ENCODE data around the gene HOPX.
"Not testable (repeated sequence)": the region's sequence is repeated elsewhere in the genome, so short reads cannot be mapped to it uniquely, and the experiment has no call there.

The HOPX gene

GRCh38 chr4:56654238-56654632 is 26.9 kb downstream of the HOPX start:
- DNase-seq (ENCODE audit: low read depth, low spot score): no peak

DNA sequence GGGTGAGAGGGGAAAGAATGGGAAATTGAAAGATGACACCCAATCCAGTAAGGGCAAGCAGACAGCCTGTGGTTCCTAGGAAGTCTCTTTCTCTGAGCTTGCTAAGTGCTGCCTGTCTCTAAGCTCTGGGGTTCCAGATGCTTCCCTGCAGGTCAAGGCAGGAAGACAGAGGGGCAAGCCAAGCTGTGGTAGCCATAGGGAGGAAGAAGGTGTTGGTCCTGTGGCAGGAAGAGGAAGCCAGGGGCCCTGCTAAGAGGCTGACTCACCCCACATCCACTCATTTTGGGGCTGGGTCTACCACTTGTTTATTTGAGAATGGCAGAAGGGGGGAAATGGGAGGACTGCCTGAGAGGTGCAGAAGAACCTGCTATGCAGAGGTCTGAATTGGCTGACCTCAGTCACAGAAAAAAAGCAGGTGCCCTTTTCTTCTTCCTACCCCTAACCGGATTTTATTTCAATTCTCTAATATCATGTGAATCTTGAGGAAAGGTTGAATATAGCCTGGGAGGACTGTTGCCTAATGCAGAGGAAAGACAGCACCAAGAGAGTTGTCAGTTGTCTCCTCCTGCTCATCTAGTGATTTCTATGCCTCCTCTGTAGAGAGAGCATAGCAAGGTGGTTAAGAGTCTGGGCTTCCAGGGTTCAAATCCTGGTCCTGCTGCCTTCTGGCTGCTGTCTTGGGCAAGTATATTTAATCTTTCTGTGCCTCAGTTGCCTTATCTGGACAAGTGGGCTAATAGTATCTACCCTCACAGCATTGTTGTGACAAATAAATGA is 27.4 kb downstream of the HOPX start:
- no peak for DNase-seq (ENCODE audit: low read depth, low spot score)

DNA sequence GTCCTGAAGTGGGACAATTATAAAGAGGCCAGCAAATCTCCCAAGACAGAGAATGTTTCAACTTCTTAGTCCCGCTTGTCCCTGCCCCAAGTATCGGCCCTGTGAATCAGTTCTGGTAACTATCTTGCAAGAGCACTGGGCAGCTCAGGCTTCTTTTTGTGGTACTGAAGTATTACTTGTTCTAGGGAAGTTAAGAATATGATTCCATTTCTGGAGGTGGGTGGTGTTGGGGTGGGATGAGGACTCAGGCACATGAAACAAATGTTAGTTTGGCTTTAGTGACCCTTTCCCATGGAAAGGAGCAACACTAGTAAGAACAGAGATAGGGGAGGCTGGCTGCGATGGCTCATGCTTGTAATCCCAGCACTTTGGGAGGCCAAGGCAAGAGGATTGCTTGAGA is 28.9 kb downstream of the HOPX start:
- no peak for DNase-seq (ENCODE audit: low read depth, low spot score)

DNA sequence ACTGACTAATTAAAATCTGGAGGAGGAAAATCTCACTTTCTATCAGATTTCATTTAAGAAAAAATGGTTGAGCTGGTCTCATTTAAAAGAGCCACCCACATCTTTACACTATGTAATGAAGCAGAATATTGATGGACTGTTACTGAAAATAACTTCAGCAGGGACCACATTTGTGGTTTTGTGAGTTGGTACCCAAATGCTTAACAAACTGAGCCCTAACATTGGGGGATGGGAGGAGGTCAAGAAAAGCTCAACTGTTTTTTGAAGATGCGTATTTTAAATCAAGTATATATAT is 30.1 kb downstream of the HOPX start:
- DNase-seq (ENCODE audit: low read depth, low spot score): no peak

DNA sequence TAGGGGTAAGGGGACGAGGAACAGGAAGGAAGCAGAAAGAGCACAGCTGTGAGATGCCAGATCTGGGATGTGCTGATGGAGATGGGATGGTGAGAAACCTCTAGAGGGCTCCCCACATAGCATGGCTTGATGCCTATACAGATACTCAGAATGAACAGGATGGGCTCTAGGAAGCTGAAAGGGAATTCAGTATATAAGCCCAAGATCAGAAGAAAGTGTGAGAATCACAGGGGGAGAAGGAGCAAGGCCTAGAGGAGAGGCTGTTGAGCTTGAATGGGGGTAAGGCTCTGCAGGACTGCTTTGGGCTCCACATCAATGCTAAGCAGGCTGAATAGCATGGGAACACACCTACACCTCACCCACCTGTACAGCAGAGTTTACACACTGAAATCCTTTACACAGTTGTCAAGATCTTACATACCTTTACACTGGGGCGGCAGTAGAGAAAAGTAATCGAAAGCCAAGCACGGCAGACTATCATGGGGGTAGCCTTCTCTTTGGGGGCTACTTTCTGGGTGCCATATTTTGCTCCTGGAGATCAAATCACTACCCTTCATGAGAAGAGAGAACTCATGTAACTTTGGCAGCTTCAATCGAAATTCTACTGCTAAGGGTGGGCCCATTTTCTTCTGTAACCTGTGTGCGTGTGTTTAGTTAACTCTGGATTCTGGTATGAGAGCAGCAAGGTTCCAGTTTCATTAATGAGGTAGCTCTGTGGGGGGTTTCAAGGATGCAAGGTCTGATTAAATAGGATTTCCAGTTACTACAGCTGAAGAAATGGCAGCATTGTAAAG is 30.6 kb downstream of the HOPX start:
- DNase-seq (ENCODE audit: low read depth, low spot score): no peak

DNA sequence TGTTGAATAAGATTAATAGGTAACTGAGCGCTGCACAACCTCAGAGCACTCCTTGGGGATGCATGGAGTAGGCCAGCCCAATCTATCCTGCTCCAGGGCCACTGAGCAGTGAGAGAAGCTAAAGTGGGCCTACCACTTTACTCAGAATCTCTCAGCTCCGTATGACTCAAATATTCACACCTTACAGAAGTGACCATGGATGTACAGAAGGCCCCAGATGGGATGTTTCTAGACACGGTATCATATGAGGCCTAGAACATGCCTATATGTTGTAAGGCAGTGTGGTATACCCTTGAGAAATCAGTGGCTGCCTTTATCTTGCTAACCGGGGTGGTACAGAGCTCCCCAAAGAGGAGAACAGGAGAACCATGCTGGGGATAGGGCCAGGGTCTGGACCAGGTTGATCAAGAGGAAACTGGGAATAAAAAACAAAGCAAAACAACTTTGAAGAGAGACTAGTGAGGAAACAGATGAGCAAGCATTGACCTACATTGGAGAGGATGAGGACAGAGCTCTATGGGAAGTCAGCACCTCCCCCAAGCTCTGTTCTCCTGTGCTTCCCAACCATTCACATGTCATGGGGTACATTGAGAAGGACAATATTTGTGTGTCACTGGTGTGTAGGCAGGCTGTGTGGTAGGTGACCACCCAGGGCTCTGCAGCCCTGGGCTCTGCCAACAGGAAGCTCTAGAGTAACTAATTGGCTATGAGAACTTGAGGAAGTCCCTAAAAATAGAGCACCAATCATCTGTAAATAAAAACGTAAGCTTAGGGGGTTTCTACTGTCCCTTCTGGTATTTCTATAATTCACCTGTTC is 31.4 kb downstream of the HOPX start:
- no peak for DNase-seq (ENCODE audit: low read depth, low spot score)

DNA sequence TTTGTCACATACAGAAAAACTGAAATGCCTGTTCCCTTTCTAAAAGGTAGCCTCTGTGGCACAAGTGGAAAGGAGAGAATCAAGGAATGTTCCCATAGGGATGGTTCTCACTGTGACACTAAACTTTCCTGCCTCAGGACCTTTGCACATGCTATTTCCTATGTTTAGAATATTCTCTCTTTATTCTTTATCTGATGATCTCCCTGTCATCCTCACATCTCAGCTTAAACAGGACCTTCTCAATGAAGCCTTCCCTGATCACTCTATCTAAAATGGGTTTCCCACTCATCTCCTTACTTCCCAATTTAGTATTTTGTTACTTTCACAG is 32.3 kb downstream of the HOPX start:
- DNase-seq (ENCODE audit: low read depth, low spot score): no peak

DNA sequence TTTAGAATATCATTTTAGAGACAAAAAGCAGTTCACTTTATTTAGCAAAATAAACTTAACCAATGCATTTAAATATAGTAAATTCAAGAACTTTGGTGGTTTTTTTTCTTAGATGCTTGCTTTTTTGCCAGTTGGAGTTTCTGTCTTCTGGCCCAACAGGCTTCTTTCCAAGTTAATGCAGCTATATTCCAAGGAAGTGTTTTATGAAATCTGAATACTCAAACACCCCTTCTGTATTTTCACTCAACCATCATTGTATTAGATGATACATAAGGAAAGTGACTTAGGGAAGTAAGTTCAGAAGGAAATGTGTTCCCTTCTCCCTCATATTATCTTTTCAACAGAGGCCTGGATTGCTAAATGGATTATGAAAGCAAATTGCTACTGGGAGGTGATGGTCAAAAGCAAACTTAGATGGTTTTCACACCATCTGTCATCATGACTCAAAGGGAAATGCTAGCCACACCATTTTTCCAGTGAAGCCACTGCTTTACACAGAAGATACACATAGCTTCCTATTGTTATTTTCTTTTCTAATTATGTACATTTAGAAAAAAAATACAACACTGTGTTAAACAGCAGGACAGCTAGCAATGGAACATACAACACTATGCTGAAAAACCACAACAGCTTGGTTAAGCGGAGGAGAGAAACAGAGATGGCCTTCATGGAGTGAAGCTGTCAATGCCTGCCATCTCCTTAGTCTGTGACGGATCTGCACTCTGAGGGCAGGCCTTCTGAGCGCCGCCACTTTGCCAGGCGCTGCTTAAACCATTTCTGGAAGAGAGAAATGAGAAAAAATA is 32.9 kb downstream of the HOPX start:
- no peak for DNase-seq (ENCODE audit: low read depth, low spot score)

DNA sequence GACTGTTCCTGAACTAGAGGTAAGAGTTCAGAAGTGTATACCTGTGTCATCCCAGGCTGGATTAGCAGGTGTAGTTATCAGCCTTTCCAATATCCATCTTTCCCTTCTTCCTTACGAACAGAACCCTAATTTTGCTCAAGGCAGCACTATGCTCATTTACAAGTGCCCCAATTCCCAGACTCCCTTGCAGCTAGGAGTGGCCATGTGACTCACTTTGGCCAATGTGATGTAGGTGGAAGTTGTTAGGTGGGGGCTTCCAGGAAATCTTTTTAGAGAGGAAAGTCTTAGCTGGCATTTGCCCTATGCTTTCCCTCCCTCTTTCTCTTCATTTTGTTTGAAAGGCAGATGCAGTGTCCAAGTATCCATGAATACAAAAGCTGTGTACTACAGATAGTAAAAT is 34.8 kb downstream of the HOPX start:
- DNase-seq (ENCODE audit: low read depth, low spot score): no peak

- DNase-seq (ENCODE audit: low read depth, low spot score): no peak
Observed at GRCh38 chr4:56643596-56643995, 37.5 kb downstream of the HOPX start.

GRCh38 chr4:56641494-56642051 is 39.5 kb downstream of the HOPX start:
- no peak for DNase-seq (ENCODE audit: low read depth, low spot score)

DNA sequence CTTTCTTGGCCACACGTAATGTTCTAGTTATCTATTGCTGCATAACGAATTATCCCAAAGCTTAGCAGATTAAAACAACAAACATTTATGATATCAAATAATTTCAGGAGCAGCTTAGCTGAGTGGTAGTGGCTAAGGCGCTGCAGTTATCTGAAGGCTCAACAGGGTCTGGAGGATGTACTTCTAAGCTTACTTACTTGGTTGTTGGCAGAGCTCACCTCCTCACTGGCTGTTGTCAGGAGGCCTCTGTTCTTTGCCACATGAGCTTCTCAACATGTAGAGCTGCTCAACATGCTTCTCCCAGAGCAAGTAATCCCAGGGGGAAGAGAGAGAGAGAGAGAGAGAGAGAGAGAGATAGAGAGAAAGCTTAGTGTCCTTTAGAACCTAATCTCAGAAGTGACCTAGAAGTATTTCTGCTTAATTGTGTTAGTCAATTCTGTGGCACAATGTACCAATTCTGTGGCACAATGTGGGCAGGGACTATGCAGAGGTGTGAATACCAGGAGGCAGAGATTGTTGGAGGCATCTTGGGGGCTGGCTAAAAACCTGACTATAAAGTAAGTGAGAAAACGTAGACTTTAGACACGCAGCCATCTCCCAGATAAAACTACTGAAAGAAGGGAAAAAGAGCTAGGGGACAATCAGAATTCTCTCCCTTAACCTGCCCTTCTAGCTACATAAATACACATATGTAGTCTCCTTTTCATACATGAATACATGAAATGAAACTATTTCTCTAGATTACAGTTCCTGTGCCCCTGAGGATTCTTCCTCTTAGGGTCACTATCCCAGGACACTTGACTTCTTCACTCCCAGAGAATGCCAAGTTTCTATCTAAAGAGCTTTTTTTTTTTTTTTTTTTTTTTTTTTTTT is 40.2 kb downstream of the HOPX start:
- no peak for DNase-seq (ENCODE audit: low read depth, low spot score)

DNA sequence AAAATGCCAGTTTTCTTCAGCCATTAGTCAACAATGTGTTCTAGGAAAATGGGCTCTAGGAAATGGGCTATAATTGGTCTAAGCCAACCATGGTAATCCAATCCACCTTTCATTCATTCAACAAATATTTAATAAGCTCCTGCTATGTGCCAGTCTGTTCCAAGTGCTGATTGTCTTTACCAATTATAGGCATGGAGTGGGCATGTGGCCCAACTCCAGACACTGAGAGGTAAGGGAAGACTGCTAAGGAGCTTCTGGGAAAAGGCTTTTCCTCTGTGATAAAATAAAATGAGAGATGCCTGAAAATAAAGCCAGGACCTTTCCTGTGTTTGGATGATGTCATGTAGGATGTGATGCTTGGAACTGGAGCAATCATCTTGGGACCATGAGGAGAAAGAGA is 43.3 kb downstream of the HOPX start:
- DNase-seq (ENCODE audit: low read depth, low spot score): no peak

- no peak for DNase-seq (ENCODE audit: low read depth, low spot score)
Observed at GRCh38 chr4:56637154-56637553, 43.9 kb downstream of the HOPX start.

DNA sequence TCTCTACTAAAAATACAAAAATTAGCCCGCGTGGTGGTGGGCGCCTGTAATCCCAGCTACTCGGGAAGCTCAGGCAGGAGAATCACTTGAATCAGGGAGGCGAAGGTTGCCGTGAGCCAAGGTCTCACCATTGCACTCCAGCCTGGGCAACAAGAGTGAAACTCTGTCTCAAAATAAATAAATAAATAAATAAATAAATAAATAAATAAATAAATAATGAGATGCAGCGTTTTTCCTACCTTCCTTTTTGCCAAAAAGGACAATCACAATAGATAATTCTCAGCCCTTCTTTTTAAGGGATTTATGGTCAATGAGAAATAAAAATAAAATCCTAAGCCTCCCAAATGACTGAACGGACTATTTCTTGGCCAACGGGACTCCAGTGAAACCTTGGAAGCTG is 46.1 kb downstream of the HOPX start:
- DNase-seq (ENCODE audit: low read depth, low spot score): not testable (repeated sequence)

GRCh38 chr4:56633486-56633885 is 47.6 kb downstream of the HOPX start:
- DNase-seq (ENCODE audit: low read depth, low spot score): no peak

DNA sequence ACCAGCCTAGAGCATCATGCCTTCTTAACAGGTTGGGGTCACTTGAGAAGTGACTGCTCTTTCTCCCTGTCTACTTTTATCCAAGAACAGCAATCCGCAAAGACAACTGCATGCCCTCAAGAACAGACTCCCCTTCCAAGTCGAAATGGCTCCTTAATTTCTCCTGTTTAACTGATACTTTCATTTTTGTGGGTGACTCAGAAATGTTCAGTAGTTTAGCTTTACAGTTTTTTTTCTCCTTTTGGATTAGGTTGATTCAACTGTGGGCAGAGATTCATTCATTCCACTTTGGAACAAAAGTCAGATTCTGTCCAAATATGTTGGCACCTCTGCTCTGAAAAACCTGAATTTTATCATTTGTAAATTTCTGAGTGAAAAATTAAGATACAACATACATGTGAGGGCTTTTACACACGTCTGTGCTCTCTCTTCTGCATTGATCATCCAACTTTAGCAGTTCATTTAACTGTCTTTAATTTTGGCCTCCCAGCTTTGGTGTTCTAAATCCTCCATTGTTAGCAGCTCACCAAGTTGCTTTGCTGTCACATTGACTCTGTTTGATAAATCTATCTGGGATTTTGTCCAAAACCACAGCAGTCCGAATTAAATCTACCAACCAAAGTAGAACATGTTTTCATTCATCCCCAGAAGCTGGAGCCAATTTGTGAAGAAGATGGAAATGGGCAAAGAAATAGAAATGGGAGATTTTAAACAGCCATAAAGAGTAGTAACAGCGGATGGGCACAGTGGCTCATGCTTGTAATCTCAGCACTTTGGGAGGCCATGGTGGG is 50.0 kb downstream of the HOPX start:
- no peak for DNase-seq (ENCODE audit: low read depth, low spot score)

- no peak for DNase-seq (ENCODE audit: low read depth, low spot score)
Observed at GRCh38 chr4:56628592-56628991, 52.5 kb downstream of the HOPX start.

- DNase-seq (ENCODE audit: low read depth, low spot score): no peak
Observed at GRCh38 chr4:56627985-56628384, 53.1 kb downstream of the HOPX start.

DNA sequence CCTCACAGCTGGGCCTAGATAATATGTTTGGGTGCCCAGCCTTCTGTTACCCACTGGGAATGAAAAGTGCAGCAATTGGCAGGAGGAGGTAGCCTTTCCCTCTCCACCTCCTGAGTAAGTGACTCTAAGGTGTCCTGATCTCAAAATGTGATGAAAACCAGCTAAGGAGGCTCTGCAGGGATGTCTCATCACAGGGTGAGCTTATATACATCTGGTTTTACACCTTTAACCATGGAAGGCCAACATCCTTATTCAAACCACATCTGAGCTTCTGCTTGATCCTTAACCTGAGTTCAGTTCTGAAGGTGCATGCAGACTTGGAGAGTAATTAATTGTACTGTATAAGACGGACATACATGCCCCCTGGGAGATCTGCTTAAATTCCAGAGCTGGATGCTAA is 53.7 kb downstream of the HOPX start:
- no peak for DNase-seq (ENCODE audit: low read depth, low spot score)
